ENCODE results near the gene ATAD1. TPM values are rescaled to one million over a fixed set of nuclear protein-coding genes. Genes with fewer than 3 reads are reported as not detected.

Gene ATAD1
- total RNA-seq, 2 experiments from 2014 or later: 33.7 to 38.7 TPM

GRCh38 chr10:87733081-87733480, 84.9 kb downstream of the ATAD1 start:
- CTCF ChIA-PET: interaction anchor here (1.2 kb wide), 1 partner anchor 11 kb away, joined by 3 read pairs; no protein-coding TSS in a partner anchor
- H3K36me3 ChIP-seq (ENCODE audit: insufficient read depth, low read length): no peaks in the 10 kb centered on the region
- POLR2A ChIA-PET: no interaction called here
- H3K27ac Mint-ChIP-seq: no peak overlapping the region
- ATAC-seq (ENCODE audit: poor library complexity): no peak
- H3K4me3 ChIP-seq (ENCODE audit: low read length): no peak overlapping the region
- H3K9me3 ChIP-seq (ENCODE audit: control insufficient read depth in 1 of 2, insufficient read depth in 1 of 2, low read length in 2 of 2): no peaks in the 10 kb centered on the region
- no peaks in the 10 kb centered on the region for H3K4me1 Mint-ChIP-seq (ENCODE audit: low read depth)
- no peaks in the 10 kb centered on the region for H3K4me1 ChIP-seq (ENCODE audit: insufficient read depth, low read length)
- no peaks in the 10 kb centered on the region for H3K36me3 Mint-ChIP-seq (ENCODE audit: low read depth)
- no peak for TF ChIP-seq CTCF (IDR thresholded peaks at IDR 0.05)
- H3K9me3 Mint-ChIP-seq: no peaks in the 10 kb centered on the region
- no peak overlapping the region for H3K4me3 Mint-ChIP-seq
- no peak overlapping the region for H3K27ac ChIP-seq (ENCODE audit: low read depth in 1 of 2, low read length in 2 of 2)
- no peak for DNase-seq
- H3K27me3 ChIP-seq (ENCODE audit: control insufficient read depth in 1 of 2, insufficient read depth in 2 of 2, low read length in 2 of 2): peaks cover 0 to 11% of the 10 kb centered on the region in 2 experiments
- H3K27me3 Mint-ChIP-seq: peaks cover 27% of the 10 kb centered on the region
- intact Hi-C loops (cut with DNase I, micrococcal nuclease): no loop called here

GRCh38 chr10:87729940-87730339, 88.1 kb downstream of the ATAD1 start:
- Histone ChIP-seq H3K4me3 (ENCODE audit: low read length) (no peak overlapping the region), H3K4me1 (ENCODE audit: insufficient read depth, low read length) (no peaks in the 10 kb centered on the region), H3K27ac (ENCODE audit: low read depth in 1 of 2, low read length in 2 of 2) (no peak overlapping the region), H3K27me3 (ENCODE audit: control insufficient read depth in 1 of 2, insufficient read depth in 2 of 2, low read length in 2 of 2) (peaks cover 0 to 4% of the 10 kb centered on the region in 2 experiments), H3K9me3 (ENCODE audit: control insufficient read depth in 1 of 2, insufficient read depth in 1 of 2, low read length in 2 of 2) (no peaks in the 10 kb centered on the region), H3K36me3 (ENCODE audit: insufficient read depth, low read length) (no peaks in the 10 kb centered on the region)
- H3K27ac Mint-ChIP-seq: no peak overlapping the region
- ATAC-seq (ENCODE audit: poor library complexity) (no peak), DNase-seq (no peak)
- CTCF ChIA-PET: no interaction called here
- H3K27me3 Mint-ChIP-seq: peaks cover 7% of the 10 kb centered on the region
- intact Hi-C loops (cut with DNase I, micrococcal nuclease): no loop called here
- H3K9me3 Mint-ChIP-seq: no peaks in the 10 kb centered on the region
- no peak overlapping the region for H3K4me3 Mint-ChIP-seq
- no peaks in the 10 kb centered on the region for H3K36me3 Mint-ChIP-seq (ENCODE audit: low read depth)
- no peak for TF ChIP-seq CTCF (IDR thresholded peaks at IDR 0.05)
- POLR2A ChIA-PET: no interaction called here
- no peaks in the 10 kb centered on the region for H3K4me1 Mint-ChIP-seq (ENCODE audit: low read depth)

GRCh38 chr10:87724789-87725188, 93.2 kb downstream of the ATAD1 start:
- H3K9me3 Mint-ChIP-seq: no peaks in the 10 kb centered on the region
- CTCF ChIA-PET: no interaction called here
- TF ChIP-seq CTCF (IDR thresholded peaks at IDR 0.05): no peak
- no peaks in the 10 kb centered on the region for H3K27me3 Mint-ChIP-seq
- POLR2A ChIA-PET: no interaction called here
- Histone ChIP-seq H3K4me3 (ENCODE audit: low read length) (no peak overlapping the region), H3K4me1 (ENCODE audit: insufficient read depth, low read length) (no peaks in the 10 kb centered on the region), H3K27me3 (ENCODE audit: control insufficient read depth in 1 of 2, insufficient read depth in 2 of 2, low read length in 2 of 2) (no peaks in the 10 kb centered on the region), H3K9me3 (ENCODE audit: control insufficient read depth in 1 of 2, insufficient read depth in 1 of 2, low read length in 2 of 2) (no peaks in the 10 kb centered on the region), H3K36me3 (ENCODE audit: insufficient read depth, low read length) (no peaks in the 10 kb centered on the region), H3K27ac (ENCODE audit: low read depth in 1 of 2, low read length in 2 of 2) (no peak overlapping the region)
- DNase-seq (no peak), ATAC-seq (ENCODE audit: poor library complexity) (no peak)
- H3K36me3 Mint-ChIP-seq (ENCODE audit: low read depth): no peaks in the 10 kb centered on the region
- no peak overlapping the region for H3K4me3 Mint-ChIP-seq
- intact Hi-C loops (cut with DNase I, micrococcal nuclease): no loop called here
- H3K4me1 Mint-ChIP-seq (ENCODE audit: low read depth): no peaks in the 10 kb centered on the region
- no peak overlapping the region for H3K27ac Mint-ChIP-seq

Measured in CD4-positive, alpha-beta T cell (primary cell).